Measurements from ENCODE around the gene TRMT6.

TRMT6 gene

DNA sequence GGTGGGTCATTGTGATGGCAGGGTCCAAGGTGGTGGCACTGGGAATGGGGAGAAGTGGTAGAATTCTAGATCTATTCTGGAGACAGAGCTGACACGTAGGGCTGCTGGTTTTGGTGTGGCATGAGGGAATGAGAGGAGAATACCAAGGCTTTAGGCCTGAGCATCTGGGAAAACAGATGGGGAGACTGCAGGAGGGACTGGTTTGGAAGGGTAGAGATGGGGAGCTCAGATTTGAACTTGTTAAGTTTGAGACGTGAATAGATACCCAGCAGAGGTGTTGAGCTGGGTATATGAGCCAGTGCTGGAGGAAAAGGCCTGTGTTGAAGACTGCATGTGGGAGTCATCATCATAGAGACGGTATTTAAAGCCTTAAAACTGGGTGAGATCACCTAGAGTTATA is 17.5 kb downstream of the TRMT6 start:
- TF ChIP-seq, protein P1, sequence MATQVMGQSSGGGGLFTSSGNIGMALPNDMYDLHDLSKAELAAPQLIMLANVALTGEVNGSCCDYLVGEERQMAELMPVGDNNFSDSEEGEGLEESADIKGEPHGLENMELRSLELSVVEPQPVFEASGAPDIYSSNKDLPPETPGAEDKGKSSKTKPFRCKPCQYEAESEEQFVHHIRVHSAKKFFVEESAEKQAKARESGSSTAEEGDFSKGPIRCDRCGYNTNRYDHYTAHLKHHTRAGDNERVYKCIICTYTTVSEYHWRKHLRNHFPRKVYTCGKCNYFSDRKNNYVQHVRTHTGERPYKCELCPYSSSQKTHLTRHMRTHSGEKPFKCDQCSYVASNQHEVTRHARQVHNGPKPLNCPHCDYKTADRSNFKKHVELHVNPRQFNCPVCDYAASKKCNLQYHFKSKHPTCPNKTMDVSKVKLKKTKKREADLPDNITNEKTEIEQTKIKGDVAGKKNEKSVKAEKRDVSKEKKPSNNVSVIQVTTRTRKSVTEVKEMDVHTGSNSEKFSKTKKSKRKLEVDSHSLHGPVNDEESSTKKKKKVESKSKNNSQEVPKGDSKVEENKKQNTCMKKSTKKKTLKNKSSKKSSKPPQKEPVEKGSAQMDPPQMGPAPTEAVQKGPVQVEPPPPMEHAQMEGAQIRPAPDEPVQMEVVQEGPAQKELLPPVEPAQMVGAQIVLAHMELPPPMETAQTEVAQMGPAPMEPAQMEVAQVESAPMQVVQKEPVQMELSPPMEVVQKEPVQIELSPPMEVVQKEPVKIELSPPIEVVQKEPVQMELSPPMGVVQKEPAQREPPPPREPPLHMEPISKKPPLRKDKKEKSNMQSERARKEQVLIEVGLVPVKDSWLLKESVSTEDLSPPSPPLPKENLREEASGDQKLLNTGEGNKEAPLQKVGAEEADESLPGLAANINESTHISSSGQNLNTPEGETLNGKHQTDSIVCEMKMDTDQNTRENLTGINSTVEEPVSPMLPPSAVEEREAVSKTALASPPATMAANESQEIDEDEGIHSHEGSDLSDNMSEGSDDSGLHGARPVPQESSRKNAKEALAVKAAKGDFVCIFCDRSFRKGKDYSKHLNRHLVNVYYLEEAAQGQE (IDR thresholded peaks at IDR 0.05; ENCODE audit: low read depth): no peak
- TF ChIP-seq CEBPB (IDR thresholded peaks at IDR 0.05) (no peak), TAF1 (IDR thresholded peaks at IDR 0.05; ENCODE audit: low read depth) (no peak), YY1 (IDR thresholded peaks at IDR 0.05; ENCODE audit: low read depth) (no peak), EGR1 (IDR thresholded peaks at IDR 0.05) (no peak), TEAD4 (IDR thresholded peaks at IDR 0.05) (no peak), NFIC (IDR thresholded peaks at IDR 0.05) (no peak), RAD21 (IDR thresholded peaks at IDR 0.05; ENCODE audit: low read depth) (no peak), TCF12 (IDR thresholded peaks at IDR 0.05; ENCODE audit: low read depth) (no peak), EP300 (IDR thresholded peaks at IDR 0.05; ENCODE audit: borderline replicate concordance) (no peak), CREB1 (IDR thresholded peaks at IDR 0.05; ENCODE audit: low read depth) (no peak), ZBTB7A (IDR thresholded peaks at IDR 0.05; ENCODE audit: low read depth) (no peak), FOXM1 (IDR thresholded peaks at IDR 0.05; ENCODE audit: borderline replicate concordance, low read depth) (no peak)
- TF ChIP-seq, protein P2, sequence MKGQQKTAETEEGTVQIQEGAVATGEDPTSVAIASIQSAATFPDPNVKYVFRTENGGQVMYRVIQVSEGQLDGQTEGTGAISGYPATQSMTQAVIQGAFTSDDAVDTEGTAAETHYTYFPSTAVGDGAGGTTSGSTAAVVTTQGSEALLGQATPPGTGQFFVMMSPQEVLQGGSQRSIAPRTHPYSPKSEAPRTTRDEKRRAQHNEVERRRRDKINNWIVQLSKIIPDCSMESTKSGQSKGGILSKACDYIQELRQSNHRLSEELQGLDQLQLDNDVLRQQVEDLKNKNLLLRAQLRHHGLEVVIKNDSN (IDR thresholded peaks at IDR 0.05): no peak
- TF ChIP-seq, protein P3, sequence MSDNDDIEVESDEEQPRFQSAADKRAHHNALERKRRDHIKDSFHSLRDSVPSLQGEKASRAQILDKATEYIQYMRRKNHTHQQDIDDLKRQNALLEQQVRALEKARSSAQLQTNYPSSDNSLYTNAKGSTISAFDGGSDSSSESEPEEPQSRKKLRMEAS (IDR thresholded peaks at IDR 0.05): no peak

DNA sequence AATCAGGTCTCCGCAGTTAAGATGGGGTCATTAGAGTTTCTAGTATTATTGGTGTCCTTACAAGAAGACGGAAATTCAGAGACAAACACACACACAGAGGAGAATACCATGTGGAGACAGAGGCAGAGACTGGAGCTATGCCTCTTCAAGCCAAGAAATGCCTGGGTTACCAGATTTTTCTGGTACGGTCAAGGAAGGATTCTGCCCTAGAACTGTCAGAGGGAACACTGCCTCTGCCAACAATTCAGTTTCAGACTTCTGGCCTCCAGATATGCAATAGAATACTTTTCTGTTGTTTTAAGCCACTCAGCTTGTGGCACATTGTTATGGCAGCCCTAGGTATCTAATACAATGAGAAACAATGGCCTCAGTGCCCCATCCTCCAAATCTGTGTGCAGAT is 18.9 kb downstream of the TRMT6 start:
- TF ChIP-seq TEAD4 (IDR thresholded peaks at IDR 0.05): no peak

DNA sequence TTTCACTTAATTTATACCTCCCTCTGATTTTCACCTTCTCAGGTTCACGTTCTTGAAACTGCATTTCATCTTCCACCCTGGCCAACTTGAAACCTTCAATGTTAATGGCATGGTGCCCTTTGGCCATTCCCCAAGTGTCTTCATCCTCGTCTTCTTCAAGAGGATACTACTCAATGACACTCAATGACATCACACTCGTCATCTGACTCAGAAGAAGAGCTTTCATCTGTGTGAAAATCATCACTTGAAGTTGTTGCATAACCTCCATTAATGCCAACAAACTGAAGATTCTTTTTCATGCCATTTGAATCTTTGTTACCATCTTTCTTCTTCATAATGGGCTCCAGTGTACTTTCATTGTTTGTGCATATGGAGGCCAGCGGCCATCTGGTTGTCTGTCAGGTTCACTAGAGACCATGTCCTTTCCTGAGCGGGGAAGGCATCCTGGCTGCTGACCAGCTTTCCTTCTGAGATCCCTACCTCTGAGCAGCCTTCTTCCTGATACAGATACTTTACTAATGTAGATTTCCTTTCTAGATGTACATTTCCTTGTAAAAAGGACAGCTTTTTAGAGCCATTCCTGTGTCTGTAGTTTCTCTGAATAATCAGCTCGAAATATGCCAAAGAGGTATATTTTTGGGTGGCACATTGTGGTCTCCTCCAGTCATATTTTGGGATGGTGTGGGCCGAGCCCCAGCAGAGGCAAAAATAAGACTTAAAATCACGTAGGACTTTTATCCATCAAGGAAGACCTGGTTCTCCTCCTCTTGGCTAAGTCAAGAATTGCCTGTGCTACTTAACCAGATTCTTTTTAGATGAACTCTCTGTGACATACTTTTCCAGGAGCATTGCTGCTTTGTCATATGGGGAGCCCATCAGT is 21.3 kb downstream of the TRMT6 start:
- TF ChIP-seq CEBPB (IDR thresholded peaks at IDR 0.05) (no peak), YY1 (IDR thresholded peaks at IDR 0.05; ENCODE audit: low read depth) (no peak), EP300 (IDR thresholded peaks at IDR 0.05; ENCODE audit: borderline replicate concordance) (no peak), FOXM1 (IDR thresholded peaks at IDR 0.05; ENCODE audit: borderline replicate concordance, low read depth) (no peak), ZBTB7A (IDR thresholded peaks at IDR 0.05; ENCODE audit: low read depth) (no peak), RAD21 (IDR thresholded peaks at IDR 0.05; ENCODE audit: low read depth) (no peak), CREB1 (IDR thresholded peaks at IDR 0.05; ENCODE audit: low read depth) (no peak), EGR1 (IDR thresholded peaks at IDR 0.05) (no peak)
- TF ChIP-seq, protein P1 (IDR thresholded peaks at IDR 0.05; ENCODE audit: low read depth): no peak

DNA sequence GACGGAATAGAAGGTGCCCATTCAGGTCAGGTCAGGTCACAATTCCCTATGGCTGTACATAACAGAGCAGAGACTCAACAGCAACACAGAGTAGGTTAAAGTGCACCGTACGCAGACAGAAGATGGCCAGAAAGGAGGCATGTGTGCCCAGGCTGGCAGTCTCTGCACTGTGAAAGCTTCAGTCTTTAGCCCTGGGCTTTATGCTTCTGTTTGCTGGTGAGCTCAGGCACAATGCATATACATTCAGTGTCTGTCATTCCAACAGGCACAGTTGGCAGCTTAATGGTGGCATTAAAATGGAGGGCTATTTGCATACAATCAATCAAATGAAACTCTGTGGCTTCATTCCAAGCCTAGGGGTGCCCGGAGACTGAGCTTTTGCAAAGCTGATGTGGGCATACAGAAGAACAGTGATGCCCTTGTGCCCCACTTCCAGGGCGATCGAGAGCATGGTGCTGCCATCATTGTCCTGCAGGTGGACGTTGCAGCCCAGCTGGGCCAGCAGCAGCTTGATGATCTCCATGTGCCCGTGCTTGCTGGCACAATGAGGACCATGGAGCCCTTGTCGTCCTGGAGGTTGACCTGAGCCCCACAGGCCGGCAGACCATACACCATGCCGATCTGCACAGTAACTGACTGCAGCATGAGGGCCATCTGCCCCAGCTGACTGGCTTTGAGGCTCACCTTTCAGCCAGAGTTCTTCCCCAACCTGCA is 22.4 kb downstream of the TRMT6 start:
- TF ChIP-seq TCF12 (IDR thresholded peaks at IDR 0.05; ENCODE audit: low read depth) (no peak), CREB1 (IDR thresholded peaks at IDR 0.05; ENCODE audit: low read depth) (no peak), CEBPB (IDR thresholded peaks at IDR 0.05) (no peak), NFIC (IDR thresholded peaks at IDR 0.05) (no peak), RAD21 (IDR thresholded peaks at IDR 0.05; ENCODE audit: low read depth) (no peak), ZBTB7A (IDR thresholded peaks at IDR 0.05; ENCODE audit: low read depth) (no peak), YY1 (IDR thresholded peaks at IDR 0.05; ENCODE audit: low read depth) (no peak), TEAD4 (IDR thresholded peaks at IDR 0.05) (no peak), TAF1 (IDR thresholded peaks at IDR 0.05; ENCODE audit: low read depth) (no peak)
- TF ChIP-seq, protein P3 (IDR thresholded peaks at IDR 0.05): no peak

DNA sequence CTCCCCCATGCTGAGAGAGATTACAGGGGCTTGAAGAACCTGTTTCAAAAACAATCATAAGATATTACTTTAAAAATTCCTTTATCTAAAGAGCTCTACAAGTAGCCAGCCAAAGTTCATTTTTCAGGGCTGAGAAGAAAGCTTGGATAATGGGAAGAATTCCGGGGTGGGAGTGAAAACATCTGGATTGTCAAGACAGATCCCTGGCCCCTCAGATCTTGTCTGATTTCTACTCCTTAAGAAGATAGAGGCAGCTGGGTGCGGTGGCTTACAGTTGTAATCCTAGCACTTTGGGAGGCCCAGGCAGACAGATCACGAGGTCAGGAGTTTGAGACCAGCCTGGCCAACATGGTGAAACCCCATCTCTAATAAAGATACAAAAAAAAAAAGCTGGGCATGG is 24.8 kb downstream of the TRMT6 start:
- TF ChIP-seq RAD21 (IDR thresholded peaks at IDR 0.05; ENCODE audit: low read depth) (no peak), YY1 (IDR thresholded peaks at IDR 0.05; ENCODE audit: low read depth) (no peak), EGR1 (IDR thresholded peaks at IDR 0.05) (no peak), ZBTB7A (IDR thresholded peaks at IDR 0.05; ENCODE audit: low read depth) (no peak), TAF1 (IDR thresholded peaks at IDR 0.05; ENCODE audit: low read depth) (no peak), FOXM1 (IDR thresholded peaks at IDR 0.05; ENCODE audit: borderline replicate concordance, low read depth) (no peak), TEAD4 (IDR thresholded peaks at IDR 0.05) (no peak), EP300 (IDR thresholded peaks at IDR 0.05; ENCODE audit: borderline replicate concordance) (no peak), NFIC (IDR thresholded peaks at IDR 0.05) (no peak), CREB1 (IDR thresholded peaks at IDR 0.05; ENCODE audit: low read depth) (no peak)
- TF ChIP-seq, protein P3 (IDR thresholded peaks at IDR 0.05): no peak
- TF ChIP-seq, protein P2 (IDR thresholded peaks at IDR 0.05): no peak
- TF ChIP-seq, protein P1 (IDR thresholded peaks at IDR 0.05; ENCODE audit: low read depth): no peak
